22Rv1 (cell line): Measurements from ENCODE around the gene TUBD1.

ENCODE experiments used
- H3K27ac ChIP-seq: fragments of 450-650 bp; 2 replicates; pipeline ENCODE4 v1.5.1; 2017
- ZFX ChIP-seq: fragments of 450-650 bp; IDR thresholded peaks from 2 replicates; pipeline ENCODE4 v1.6.1; 2017; ENCODE audit warnings: antibody characterized with exemption, borderline replicate concordance
- TF ChIP-seq, protein P1 (sequence below): fragments of 450-650 bp; IDR thresholded peaks from 2 replicates; pipeline ENCODE4 v1.5.1; 2017; ENCODE audit warnings: mild to moderate bottlenecking

Gene TUBD1

DNA sequence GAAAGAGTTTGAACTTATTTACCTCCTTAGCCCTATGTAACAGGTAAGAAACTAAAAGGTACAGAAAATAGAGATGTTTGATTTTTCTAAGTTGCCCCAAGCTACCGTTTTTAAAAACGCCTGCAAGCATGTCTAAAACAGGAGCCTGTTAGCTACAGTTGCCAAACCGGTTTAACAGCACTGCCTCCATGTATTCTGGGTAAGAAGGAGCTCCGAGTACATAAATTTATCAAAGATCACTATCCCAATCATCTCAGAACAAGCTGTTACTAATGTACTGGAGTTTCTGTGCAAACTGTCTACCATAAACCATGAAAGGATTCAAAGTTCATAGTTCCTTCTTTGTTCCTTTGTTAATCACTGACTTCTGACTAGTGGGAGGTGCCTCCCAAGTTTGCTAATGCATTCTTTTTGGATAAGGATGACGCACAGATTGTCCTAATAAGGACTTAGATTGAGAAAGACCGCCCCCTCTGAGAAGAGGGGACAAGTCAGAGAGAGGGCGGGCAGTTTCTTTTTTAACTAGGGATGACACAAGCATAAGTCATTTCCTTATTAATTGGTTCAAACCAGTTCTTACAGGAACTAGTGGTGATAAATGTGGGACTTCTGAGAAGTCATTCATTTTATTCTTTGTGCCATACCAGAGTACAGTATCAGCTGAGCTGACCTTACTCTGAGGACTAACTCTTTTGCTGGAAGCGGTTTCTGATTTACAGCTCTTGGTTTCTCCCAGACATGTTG lies 55.3 kb downstream of the TUBD1 start:
- TF ChIP-seq ZFX, result no peak
- TF ChIP-seq, protein P1, sequence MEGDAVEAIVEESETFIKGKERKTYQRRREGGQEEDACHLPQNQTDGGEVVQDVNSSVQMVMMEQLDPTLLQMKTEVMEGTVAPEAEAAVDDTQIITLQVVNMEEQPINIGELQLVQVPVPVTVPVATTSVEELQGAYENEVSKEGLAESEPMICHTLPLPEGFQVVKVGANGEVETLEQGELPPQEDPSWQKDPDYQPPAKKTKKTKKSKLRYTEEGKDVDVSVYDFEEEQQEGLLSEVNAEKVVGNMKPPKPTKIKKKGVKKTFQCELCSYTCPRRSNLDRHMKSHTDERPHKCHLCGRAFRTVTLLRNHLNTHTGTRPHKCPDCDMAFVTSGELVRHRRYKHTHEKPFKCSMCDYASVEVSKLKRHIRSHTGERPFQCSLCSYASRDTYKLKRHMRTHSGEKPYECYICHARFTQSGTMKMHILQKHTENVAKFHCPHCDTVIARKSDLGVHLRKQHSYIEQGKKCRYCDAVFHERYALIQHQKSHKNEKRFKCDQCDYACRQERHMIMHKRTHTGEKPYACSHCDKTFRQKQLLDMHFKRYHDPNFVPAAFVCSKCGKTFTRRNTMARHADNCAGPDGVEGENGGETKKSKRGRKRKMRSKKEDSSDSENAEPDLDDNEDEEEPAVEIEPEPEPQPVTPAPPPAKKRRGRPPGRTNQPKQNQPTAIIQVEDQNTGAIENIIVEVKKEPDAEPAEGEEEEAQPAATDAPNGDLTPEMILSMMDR, result no peak
- peak overlapping the region; percentile 100 for H3K27ac ChIP-seq

- TF ChIP-seq, protein P1, result no peak
- TF ChIP-seq ZFX, result no peak
Observed at GRCh38 chr17:59832883-59833379, 59.8 kb downstream of the TUBD1 start.

GRCh38 chr17:59830846-59831486 lies 61.8 kb downstream of the TUBD1 start:
- TF ChIP-seq, protein P1, result no peak
- TF ChIP-seq ZFX, result no peak
- H3K27ac ChIP-seq, result peak overlapping the region; percentile 61; the same call in 1 of the 2 replicates

More at GRCh38 chr17:59832883-59833379, 59.8 kb downstream of the TUBD1 start:
- H3K27ac ChIP-seq, result no peak overlapping the region

GRCh38 chr17:59830007-59830630 lies 62.6 kb downstream of the TUBD1 start:
- peak overlapping the region; percentile 61 for H3K27ac ChIP-seq
- TF ChIP-seq, protein P1, result no peak
- no peak for TF ChIP-seq ZFX

DNA sequence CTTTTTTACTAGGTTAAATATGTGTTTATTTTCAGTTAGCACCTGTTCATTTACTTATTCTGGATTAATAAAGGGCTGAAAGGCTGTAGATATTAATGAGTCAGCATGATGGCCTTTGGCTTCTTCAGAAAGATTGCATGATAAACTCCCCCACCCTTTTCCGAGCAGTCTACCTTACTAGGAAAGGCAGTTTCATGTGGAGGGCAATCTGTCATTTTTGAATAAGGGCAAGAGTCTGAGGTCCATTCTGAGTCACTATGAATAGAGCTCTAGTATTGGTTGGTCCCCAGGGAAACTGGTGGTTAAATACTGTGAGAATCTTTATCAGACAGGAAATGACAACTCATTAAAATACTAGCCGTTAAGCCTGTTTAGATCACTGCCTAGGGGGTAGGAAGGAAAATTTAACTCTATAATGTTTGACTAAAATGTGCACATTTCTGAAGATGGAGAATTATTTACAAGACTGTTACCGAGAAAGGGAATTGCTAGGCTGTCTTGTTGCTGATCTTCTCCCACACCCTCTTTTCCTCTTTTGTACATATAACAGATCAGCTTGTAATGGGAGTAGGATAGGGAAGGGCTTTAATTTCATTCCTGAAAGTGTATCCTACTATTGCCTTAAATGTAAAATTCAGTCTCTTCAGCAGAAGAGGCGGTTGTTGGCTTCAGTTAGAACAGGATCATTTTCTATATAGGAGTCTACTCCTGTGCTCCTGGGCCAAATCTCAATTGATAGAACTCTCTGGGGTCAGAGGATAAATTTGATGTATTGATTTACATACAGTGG lies 63.3 kb downstream of the TUBD1 start:
- H3K27ac ChIP-seq, result peak overlapping the region; percentile 61
- no peak for TF ChIP-seq ZFX
- TF ChIP-seq, protein P1, result no peak

- peak overlapping the region; percentile 61 for H3K27ac ChIP-seq
Observed at GRCh38 chr17:59828819-59829216, 63.9 kb downstream of the TUBD1 start.

DNA sequence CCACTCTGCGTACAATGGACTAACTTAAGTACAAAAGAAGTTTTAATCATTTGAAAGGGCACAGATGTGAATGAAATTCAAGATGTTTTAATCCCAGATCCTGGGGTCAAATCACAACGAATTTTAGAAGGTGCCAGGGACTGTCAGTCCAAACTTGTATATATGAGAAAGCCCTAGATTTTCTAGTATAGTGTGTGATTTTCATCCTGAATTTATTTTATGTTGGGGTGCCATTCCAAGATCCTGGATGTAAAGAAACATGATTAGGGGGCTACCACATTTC lies 64.3 kb downstream of the TUBD1 start:
- peak overlapping the region; percentile 61 for H3K27ac ChIP-seq
- TF ChIP-seq, protein P1, result no peak
- TF ChIP-seq ZFX, result no peak
